ENCODE measurements around the gene SELENOT.
"Not testable (repeated sequence)": the region's sequence is repeated elsewhere in the genome, so short reads cannot be mapped to it uniquely, and the experiment has no call there.

Gene SELENOT

GRCh38 chr3:150607267-150608065 lies 4.3 kb downstream of the SELENOT start:
- DNase-seq (ENCODE audit: low spot score), result no peak

- DNase-seq (ENCODE audit: low spot score), result no peak
Observed at GRCh38 chr3:150609988-150610387, 6.9 kb downstream of the SELENOT start.

- no peak for DNase-seq (ENCODE audit: low spot score)
Observed at GRCh38 chr3:150610785-150611184, 7.7 kb downstream of the SELENOT start.

GRCh38 chr3:150611666-150612065 lies 8.5 kb downstream of the SELENOT start:
- DNase-seq (ENCODE audit: low spot score), result no peak

- DNase-seq (ENCODE audit: low spot score), result no peak
Observed at GRCh38 chr3:150612494-150612893, 9.4 kb downstream of the SELENOT start.

- no peak for DNase-seq (ENCODE audit: low spot score)
Observed at GRCh38 chr3:150613034-150613433, 9.9 kb downstream of the SELENOT start.

GRCh38 chr3:150613709-150614480 lies 10.8 kb downstream of the SELENOT start:
- no peak for DNase-seq (ENCODE audit: low spot score)

- no peak for DNase-seq (ENCODE audit: low spot score)
Observed at GRCh38 chr3:150620002-150620689, 17.0 kb downstream of the SELENOT start.

GRCh38 chr3:150622955-150623354 lies 19.8 kb downstream of the SELENOT start:
- not testable (repeated sequence) for DNase-seq (ENCODE audit: low spot score)

GRCh38 chr3:150623945-150624344 lies 20.8 kb downstream of the SELENOT start:
- DNase-seq (ENCODE audit: low spot score), result peak; percentile 18

- DNase-seq (ENCODE audit: low spot score), result no peak
Observed at GRCh38 chr3:150626148-150626930, 23.2 kb downstream of the SELENOT start.

- no peak for DNase-seq (ENCODE audit: low spot score)
Observed at GRCh38 chr3:150627557-150627956, 24.4 kb downstream of the SELENOT start.

GRCh38 chr3:150631515-150632221 lies 28.5 kb downstream of the SELENOT start:
- no peak for DNase-seq (ENCODE audit: low spot score)

- DNase-seq (ENCODE audit: low spot score), result no peak
Observed at GRCh38 chr3:150635076-150635475, 32.0 kb downstream of the SELENOT start.

GRCh38 chr3:150635526-150635925 lies 32.4 kb downstream of the SELENOT start:
- DNase-seq (ENCODE audit: low spot score), result no peak

- no peak for DNase-seq (ENCODE audit: low spot score)
Observed at GRCh38 chr3:150636258-150636657, 33.1 kb downstream of the SELENOT start.

- no peak for DNase-seq (ENCODE audit: low spot score)
Observed at GRCh38 chr3:150639262-150639661, 36.1 kb downstream of the SELENOT start.

- no peak for DNase-seq (ENCODE audit: low spot score)
Observed at GRCh38 chr3:150640256-150640655, 37.1 kb downstream of the SELENOT start.

GRCh38 chr3:150653110-150653561 lies 50.0 kb downstream of the SELENOT start:
- no peak for DNase-seq (ENCODE audit: low spot score)

GRCh38 chr3:150656316-150656715 lies 53.2 kb downstream of the SELENOT start:
- no peak for DNase-seq (ENCODE audit: low spot score)
